ENCODE measurements around the gene PHACTR4.
"Not testable (repeated sequence)": the region's sequence is repeated elsewhere in the genome, so short reads cannot be mapped to it uniquely, and the experiment has no call there.

Gene PHACTR4

DNA sequence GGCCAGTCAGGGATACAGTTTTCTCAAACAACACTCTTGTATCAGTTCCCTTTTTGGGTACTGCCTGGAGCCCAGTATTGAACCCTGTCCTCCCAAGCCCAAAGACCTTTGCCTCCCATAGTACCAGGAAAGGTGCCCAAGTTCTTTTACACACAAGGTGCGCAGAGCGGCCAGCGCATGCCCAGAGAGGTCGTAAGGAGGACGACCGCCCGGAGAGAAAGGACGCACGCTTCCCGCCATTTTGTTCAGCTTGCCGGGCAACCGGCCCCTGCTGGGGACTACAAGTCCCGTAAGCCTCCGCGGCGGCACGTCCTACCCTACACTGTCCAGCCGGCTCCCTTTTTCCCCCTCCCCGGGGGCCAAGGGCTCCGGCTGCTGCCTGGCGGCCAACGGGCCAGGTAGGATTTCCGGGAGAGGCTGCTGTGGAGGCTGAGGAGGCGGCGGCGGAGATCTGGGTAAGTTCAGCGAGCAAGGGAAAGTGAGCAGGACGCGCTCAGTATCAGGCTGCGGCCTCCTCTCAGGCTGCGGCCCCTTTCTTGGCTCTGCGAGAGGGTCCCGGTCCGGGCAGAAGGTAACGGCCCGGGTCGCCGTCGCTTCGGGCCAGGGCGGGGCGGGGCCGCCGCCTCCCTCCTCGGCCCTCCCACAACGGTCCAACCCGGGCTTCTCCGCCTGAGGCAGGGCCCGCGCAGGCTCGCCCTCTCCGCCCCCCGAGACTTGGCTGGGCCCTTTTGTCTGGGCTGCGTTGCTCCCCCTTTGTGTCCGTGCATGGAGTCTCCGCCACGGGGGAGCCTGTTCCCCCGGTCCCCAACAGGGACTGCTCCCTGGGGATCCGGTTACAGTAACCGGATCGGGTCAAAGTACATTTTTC, at the start of gene PHACTR4:
PHACTR4 (plus strand) TSS at position 370 of the 868 bp plus-strand sequence. CDS start 37,708 bp downstream, outside the sequence.
- peak; percentile 95 for DNase-seq

DNA sequence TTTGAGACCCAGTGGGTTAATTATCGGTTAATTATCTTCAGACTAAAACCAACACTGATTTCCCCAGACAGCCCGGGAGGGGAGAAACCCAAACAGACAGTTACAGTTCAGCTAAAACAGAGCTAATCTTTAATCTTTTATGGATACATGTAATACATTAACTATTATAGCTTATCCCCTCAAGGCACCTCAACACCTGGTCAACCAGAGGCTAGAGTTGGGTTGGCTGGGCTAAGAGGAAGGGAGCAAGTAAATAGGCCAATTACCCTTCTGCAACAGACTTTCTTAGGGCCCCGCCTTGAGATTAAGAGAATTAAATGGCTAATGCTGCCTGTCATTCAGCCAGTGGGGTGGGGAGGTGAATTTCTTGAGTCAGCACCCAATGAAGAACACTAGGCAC, 47.3 kb upstream of the PHACTR4 start:
- no peak for DNase-seq

DNA sequence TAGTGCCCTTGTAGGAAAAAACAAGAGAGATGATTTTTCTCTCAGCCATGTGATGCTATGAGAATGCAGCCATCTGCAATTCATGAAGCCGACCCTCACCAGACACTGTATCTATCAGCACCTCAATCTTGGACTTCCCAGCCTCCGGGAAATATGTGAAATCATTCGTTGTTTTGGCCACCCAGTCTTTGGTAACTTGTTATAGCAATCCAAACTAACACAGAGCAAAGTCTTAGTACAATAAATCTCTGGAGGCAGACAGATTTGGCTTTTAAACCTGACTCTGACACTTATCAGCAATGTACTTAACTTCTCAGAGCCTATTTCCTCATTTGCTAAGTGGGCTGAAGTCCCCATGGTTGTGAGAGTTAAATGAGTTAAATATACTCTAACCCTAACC, 45.8 kb upstream of the PHACTR4 start:
- no peak for DNase-seq

DNA sequence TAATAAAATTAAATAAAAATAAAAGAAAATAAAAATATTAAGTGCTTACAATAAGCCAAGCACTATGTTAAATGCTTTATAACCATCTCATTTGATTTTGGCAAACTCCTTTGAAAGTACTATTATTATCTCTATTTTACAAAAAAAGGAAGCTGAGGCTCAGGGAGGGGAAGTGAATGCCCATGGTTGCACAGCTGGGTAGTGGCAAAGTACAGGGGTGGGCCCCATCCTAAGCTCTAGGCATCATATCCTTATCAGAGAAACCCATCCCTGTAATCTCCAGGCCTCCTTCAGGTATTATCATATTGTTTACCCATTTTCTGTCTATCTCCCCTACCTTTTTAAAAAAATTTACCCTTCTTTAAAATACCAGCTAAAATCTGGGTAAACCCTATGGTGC, 43.0 kb upstream of the PHACTR4 start:
- no peak for DNase-seq

DNA sequence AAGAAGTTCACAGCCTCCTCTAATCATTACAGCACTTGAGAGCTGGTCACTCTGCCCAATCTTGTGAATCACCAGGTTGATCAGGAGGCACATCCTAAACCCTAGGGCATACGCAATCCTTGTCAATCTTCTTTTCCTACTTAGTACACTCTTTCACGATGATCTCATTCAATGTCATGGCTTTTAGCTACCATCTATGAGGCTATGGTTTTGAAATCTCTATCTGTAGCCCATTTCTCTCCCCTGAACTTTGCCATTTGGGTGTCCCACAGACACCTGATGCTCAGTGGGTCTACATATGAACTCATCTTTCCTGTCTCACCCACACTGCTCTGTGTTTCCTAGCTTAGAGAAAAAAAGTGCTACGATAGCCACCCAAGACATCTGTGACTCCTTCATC, 42.6 kb upstream of the PHACTR4 start:
- DNase-seq: no peak

DNA sequence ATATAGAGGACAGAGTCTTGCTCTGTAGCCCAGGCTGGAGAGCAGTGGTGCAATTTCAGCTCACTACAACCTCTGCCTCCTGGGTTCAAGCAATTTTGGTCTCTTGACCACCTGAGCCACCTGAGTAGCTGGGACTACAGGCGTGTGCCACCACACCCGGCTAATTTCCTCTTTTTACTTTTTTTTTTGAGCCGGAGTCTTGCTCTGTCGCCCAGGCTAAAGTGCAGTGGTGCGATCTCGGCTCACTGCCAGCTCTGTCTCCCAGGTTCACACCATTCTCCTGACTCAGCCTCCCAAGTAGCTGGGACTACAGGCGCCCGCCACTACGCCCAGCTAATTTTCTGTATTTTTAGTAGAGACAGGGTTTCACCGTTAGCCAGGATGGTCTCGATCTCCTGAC, 42.1 kb upstream of the PHACTR4 start:
- not testable (repeated sequence) for DNase-seq

DNA sequence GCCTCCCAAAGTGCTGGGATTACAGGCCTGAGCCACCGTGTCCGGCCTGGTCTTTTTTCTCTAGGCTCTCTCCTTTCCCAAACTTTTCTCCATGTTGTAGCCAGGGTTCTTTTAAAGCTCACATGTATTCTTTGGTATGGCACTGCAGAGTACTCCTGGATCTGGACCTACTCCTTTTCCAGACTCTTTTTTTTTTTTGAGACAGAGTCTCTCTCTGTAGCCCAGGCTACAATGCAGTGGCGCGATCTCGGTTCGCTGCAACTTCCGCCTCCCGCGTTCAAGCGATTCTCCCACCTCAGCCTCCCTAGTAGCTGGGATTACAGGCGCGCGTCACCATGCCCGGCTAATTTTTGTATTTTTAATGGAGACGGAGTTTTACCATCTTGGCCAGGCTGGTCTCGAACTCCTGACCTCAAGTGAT, 41.3 kb upstream of the PHACTR4 start:
- no peak for DNase-seq

DNA sequence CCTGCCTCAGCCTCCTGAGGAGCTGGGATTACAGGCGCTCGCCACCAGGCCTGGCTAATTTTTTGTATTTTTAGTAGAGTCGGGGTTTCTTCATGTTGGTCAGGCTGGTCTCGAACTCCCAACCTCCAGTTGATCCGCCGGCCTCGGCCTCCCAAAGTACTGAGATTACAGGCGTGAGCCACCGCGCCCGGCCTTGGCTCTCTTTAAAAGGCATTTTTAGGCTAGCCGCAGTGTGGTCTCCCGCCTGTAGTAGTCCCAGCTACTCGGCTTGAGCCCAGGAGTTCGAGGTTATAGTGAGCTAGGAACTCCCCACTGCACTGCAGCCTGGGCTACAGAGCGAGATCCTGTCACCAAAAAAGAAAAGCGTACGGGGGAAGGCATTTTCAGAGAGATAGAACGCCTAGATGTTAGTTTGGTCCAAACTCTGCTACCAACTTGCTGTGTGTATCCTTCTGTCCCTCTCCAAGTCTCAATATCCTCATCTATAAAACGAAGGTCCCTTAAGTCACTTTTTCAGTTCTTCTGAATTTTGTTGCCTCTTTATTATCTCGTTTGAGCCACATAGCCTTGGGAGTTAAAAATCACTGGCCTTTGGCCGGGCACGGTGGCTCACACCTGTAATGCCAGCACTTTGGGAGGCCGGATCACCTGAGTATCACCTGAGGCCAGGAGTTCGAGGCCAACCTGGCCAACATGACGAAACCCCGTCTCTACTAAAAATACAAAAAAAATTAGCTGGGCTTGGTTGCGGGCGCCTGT, 40.0 kb upstream of the PHACTR4 start:
- DNase-seq: peak; percentile 46

DNA sequence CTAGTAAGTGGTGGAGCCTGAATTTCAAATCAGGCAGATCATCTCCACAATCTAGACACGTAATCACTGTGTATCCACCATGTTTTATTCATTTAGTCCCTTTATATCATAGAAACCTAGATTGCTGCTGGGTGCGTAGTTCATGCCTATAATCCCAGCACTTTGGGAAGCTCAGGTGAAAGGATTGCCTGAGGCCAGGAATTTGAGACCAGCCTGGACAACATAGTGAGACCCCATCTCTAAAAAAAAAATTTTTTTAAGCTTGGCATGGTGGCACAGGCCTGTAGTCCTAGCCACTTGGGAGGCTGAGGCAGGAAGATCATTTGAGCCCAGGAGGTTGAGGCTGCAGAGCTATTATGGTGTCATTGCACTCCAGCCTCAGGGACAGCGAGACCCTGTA, 30.6 kb upstream of the PHACTR4 start:
- no peak for DNase-seq

DNA sequence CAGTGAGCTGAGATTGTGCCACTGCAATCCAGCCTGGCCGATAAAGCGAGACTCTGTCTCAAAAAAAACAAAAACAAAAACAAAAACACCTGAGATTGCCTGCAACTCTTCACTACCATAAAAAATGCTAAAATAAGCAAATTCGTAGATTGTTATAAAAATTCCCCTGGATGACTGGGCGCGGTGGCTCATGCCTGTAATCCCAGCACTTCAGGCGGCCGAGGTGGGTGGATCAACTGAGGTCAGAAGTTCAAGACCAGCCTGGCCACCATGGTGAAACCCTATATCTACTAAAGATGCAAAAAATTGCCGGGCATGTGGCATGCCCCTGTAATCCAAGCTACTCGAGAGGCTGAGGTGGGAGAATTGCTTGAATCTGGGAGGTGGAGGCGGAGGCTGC, 30.0 kb upstream of the PHACTR4 start:
- no peak for DNase-seq

DNA sequence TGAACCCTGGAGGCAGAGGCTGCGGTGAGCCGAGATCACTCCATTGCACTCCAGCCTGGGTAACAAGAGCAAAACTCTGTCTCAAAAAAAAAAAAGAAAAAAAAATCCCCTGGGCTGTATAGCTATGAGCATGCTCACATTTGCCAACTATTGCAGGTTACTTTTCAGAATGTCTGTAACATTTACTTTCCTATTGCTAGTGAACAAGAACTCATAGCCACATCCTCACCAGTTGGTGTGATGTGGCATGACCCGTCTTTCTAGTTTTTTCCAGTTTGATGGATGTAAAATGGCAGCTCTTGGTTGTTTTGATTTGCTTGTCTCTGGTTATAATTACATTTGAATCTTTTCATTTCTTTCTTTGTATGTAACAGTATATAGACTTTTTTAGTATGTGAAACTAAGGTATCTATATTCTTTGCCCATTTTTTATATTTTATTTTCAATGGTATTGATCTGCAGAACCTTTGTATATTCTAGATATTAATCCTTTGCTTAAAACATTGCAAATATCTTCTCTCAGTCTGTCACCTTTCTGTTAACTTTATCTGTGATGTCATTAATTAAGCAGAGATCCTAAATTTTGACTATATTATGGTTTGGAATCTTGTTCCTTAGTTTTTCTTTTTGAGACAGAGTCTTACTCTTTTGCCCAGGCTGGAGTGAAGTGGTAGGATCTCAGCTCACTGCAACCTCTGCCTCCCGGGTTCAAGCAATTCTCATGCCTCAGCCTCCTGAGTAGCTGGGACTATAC, 29.1 kb upstream of the PHACTR4 start:
- no peak for DNase-seq

DNA sequence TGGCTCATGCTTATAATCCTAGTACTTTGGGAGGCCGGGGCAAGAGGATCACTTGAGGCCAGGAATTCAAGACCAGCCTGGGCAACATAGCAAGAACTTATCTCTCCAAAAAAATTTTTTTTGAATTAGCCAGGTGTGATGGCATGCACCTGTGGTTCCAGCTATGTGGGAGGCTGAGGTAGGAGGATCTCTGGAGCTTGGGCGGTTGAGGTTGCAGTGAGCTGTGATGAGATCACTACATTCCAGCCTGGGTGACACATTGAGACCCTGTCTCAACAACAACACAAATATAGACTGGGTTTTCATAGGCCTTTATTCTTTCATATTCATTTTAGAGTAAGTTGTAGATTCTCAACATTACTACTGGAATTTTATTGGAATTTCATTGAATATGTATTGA, 27.9 kb upstream of the PHACTR4 start:
- no peak for DNase-seq

DNA sequence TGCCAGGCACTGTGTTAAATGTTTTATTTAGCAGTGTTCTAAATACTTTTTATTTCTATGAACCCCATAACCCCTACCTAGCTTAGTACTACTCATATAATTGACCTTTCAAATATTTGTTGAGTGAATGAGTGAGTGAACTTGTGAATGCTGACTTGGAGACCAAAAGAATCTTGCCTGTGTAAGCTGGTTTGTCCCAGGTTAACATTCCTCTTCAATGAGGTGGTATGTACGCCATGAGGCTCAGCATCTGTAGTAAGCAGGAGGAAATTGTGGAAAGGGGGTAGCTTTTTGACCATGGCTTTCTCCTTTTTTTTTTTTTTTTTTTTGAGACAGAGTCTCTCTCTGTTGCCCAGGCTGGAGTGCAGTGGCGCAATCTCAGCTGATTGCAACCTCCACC, 26.1 kb upstream of the PHACTR4 start:
- DNase-seq: no peak

DNA sequence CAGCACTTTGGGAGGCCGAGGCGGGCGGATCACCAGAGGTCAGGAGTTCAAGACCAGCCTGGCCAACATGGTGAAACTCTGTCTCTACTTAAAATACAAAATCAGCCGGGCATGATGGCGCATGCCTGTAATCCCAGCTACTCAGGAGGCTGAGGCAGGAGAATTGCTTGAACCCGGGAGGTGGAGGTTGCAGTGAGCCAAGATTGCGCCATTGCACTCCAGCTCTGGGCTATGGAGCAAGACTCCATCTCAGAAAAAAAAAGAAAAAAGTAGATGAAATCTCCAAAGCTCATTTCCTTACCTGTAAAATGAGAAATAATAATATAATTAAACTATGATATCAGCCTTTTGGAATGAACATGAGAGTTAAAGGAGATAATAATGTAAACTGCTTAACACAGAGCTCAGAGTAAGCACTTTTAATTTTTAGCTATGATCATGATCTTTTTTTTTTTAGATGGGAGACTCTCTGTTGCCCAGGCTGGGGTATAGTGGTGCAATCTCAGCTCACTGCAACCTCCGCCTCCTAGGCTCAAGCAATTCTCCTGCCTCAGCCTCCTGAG, 16.2 kb upstream of the PHACTR4 start:
- DNase-seq: not testable (repeated sequence)

DNA sequence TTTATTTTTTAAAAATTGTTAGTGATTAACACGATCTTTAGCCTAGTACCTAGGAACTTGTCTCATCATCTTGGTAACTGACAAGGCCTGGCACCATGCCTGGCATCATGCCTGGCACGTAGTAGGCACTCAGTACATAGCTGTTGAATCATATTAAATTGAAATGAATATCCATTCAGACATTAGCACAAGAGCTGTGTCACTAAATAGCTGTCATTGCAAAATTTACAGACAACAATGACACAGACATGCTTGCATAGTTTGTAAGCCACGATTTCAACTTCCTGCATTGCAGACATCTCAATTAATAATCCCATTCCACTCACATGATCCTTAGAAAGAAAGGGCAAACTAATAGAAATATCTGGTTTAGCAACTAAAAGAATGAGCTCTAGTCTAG, 15.4 kb upstream of the PHACTR4 start:
- DNase-seq: no peak

DNA sequence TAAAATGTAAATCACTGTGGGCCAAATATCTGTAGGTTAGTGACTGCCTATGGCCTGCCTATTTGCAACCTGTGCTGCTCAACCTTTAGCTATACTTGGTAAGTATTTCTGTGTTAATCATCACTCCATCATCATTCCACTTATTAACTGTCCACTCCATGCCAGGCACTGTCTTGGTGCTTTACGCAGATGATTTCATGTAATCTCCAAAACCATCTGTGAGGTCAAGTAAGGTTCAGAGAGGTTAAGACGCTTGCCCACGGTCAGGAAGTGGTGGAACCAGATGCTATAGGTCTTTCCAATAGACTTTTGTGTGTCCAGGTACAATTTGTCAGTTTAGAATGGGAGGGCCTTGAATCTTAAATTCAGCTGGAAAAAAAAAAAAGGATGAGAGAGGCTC, 10.8 kb upstream of the PHACTR4 start:
- no peak for DNase-seq

DNA sequence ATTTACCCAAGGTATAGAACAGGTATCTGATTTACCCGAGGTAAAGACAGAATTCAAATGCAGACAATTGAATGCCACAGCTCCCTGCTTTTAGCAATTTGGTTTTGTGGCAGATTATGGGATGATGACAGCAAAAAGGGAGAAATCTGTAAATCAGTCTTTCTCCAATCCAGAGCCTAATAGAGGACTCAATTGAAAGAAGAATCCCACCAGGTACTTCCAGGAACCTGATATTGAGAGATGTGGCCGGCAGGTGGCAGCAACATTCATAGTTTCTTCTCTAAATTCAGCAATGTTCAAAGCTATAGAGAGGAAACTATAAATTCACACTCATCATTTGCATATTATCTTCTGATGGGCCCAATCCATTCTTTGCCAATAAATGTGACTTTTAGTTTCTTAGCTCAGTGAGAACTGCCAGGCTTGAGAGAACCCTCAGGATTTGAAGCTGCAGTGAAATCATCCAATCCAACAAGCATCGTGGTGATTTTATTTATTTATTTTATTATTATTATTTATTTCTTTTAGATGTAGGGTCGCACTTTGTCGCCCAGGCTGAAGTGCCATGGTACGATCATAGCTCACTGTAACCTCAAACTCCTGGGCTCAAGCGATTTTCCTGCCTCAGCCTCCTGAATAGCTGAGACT, 9.8 kb upstream of the PHACTR4 start:
- DNase-seq: peak; percentile 66

DNA sequence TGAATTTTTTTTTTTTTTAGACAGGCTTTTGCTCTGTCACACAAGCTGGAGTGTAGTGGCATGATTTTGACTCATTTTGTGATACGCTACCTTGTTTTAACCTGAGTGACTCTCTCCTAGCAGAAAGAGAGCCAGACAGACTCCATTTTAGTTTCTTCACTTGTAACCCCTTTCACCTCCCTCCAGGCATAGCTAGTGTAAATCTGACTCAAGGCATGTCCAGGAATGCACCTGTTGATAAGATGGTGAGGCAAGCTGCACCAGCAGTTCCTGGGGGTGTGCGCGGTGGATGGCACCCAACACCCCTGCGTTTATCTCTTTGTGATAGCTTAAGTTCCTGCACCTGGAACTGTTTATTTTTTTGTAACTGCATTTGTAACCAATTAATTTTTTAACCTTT, 4.7 kb upstream of the PHACTR4 start:
- DNase-seq: no peak

DNA sequence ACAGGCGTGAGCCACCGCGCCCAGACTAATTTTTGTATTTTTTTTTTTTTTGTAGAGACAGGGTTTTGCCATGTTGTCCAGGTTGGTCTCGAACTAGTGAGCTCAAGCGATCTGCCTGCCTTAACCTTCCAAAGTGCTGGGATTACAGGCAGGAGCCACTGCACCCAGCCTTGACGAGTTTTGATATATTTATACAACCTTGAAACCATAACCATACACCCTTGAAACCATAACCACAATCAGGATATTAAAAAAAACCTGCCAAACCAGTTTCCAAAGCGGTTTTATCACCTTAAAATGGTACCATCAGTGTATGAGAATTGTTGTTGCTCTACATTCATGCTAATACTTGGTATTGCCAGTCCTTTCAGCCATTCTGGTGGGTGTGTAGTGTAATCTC, 3.7 kb upstream of the PHACTR4 start:
- DNase-seq: no peak

DNA sequence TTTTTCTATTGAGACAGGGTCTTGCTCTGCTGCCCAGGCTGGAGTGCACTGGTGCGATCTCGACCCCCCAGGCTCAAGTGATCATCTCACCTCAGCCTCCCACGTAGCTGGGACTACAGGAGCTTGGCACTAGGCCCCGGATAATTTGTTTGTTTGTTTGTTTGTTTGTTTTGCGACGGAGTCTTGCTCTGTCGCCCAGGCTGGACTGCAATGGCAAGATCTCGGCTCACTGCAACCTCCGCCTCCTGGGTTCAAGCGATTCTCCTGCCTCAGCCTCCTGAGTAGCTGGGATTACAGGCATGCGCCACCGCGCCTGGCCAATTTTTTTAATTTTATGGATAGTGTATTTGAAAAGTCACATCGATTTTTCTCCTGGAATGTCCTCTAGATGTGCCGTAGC, 932 bp upstream of the PHACTR4 start:
- DNase-seq: not testable (repeated sequence)

DNA sequence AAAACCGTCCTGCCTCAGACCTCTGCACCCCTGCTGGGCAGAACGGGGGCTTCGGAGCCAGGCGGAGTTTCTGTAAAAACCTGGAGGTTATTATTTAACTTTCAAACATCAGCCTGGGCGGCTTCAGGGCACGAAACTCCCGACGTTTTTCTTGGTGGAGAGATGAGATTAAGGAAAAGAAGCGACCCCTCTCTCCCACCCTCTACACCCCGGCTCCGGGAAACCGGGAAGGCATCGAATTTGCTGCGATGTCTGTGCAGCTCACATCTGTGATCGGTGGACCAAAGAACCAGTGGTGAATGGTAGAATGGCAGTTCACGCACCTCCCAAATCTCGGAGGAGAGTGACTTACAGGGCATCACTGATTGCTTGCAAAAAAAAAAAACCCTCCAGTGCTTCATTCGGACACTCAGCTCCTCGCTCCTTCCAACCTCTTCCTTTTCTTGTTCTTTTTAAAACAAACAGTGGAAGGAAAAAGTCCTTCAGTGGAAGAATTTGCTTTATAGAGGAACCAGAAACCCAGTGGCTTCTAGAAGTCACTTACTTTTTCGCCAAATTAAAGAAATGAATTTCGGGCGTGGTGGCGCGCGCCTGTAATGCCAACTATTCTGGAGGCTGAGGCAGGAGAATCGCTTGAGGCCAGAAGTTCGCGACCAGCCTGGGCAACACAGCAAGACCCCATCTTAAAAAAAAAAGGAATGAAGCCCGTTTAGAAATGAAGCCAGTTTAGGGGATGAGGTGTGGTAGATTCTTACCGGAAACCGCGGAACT, 884 bp downstream of the PHACTR4 start:
- DNase-seq: peak; percentile 50

DNA sequence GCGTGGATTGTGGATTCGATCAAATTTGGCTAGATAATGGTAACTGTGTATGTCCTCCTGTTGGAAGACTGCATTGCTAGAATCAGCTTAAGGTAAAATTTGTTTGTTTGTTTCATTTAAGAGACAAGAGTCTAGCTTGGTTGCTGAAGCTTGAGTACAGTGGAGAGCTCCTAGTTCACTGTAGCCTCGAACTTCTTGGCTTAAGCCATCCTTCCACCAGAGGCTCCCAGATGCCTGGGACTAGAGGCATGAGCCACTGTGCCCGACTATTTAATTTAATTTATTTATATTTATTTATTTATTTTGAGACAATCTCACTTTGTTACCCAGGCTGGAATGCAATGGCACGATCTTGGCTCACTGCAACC, 1.5 kb downstream of the PHACTR4 start:
- no peak for DNase-seq

Data from activated CD4-positive, alpha-beta T cell treated with anti-CD3 and anti-CD28 coated beads, Interleukin-10, Interleukin-2, amounts not matched to agents 100 ng/mL and 50 ng/mL, durations not matched to agents 16 hours and 8 hours (primary cell).